Liver (tissue), 9 donors: Measurements from ENCODE around the gene DGKB. TPM values are rescaled to one million over a fixed set of nuclear protein-coding genes. Genes with fewer than 3 reads are reported as not detected.

Experiments used
- DNase-seq: peaks from one replicate; pipeline ENCODE4 v3.0.0-alpha.2; 2017; ENCODE audit warnings: low spot score
- H3K27ac ChIP-seq, 2 donors: one replicate each; pipeline ENCODE4 v1.7.0; 2013; ENCODE audit warnings: inconsistent platforms in 2 of 2, low read length in 2 of 2, control low read depth in 1 of 2, low read depth in 1 of 2, mild to moderate bottlenecking in 1 of 2
- H3K27me3 ChIP-seq, 4 donors: one replicate each; pipeline versions ENCODE4 v1.6.1 to v1.7.0; 2013; ENCODE audit warnings: low read length in 3 of 4, inconsistent platforms in 1 of 4, mild to moderate bottlenecking in 1 of 4, moderate library complexity in 1 of 4; ENCODE audit not compliant: control insufficient read depth in 4 of 4, insufficient read depth in 4 of 4
- H3K36me3 ChIP-seq, 4 donors: one replicate each; pipeline versions ENCODE4 v1.6.1 to v1.7.0; 2013; ENCODE audit warnings: low read length in 3 of 4, mild to moderate bottlenecking in 3 of 4, low read depth in 1 of 4, moderate library complexity in 1 of 4; ENCODE audit not compliant: control insufficient read depth in 4 of 4, insufficient read depth in 3 of 4
- H3K4me1 ChIP-seq, 4 donors: one replicate each; pipeline versions ENCODE4 v1.6.1 to v1.7.0; 2013; ENCODE audit warnings: low read length in 3 of 4, mild to moderate bottlenecking in 3 of 4, moderate library complexity in 1 of 4; ENCODE audit not compliant: control insufficient read depth in 4 of 4, insufficient read depth in 4 of 4
- H3K4me3 ChIP-seq, 3 donors: one replicate each; pipeline versions ENCODE4 v1.6.1 to v1.7.0; 2013; ENCODE audit warnings: low read length in 3 of 3, control low read depth in 1 of 3, low read depth in 1 of 3, mild to moderate bottlenecking in 1 of 3
- H3K9ac ChIP-seq, 2 donors: one replicate each; pipeline ENCODE4 v1.7.0; 2013; ENCODE audit warnings: low read length in 2 of 2, mild to moderate bottlenecking in 2 of 2, moderate library complexity in 2 of 2, control low read depth in 1 of 2, low read depth in 1 of 2
- H3K9me3 ChIP-seq, 4 donors: one replicate each; pipeline versions ENCODE4 v1.6.1 to v1.7.0; 2013; ENCODE audit warnings: low read length in 3 of 4; ENCODE audit not compliant: control insufficient read depth in 4 of 4
- EGR1 ChIP-seq, 2 donors: IDR thresholded peaks; 2 replicates each; pipeline ENCODE4 v1.6.1; 2016 to 2018; ENCODE audit warnings: antibody characterized with exemption in 2 of 2, low read depth in 2 of 2
- FOXA1 ChIP-seq: IDR thresholded peaks from 2 replicates; pipeline ENCODE4 v1.6.1; 2016; ENCODE audit warnings: antibody characterized with exemption
- FOXA2 ChIP-seq: IDR thresholded peaks from 2 replicates; pipeline ENCODE4 v1.6.1; 2016; ENCODE audit warnings: antibody characterized with exemption
- GABPA ChIP-seq, 2 donors: IDR thresholded peaks in 1 of 2; conservative IDR thresholded peaks in 1 of 2; 2 replicates each; pipeline ENCODE4 v1.6.1; 2016; ENCODE audit warnings: antibody characterized with exemption in 2 of 2, mild to moderate bottlenecking in 1 of 2, moderate library complexity in 1 of 2
- HNF4A ChIP-seq, 2 donors: conservative IDR thresholded peaks; 2 replicates each; pipeline ENCODE4 v1.6.1; 2016; ENCODE audit warnings: antibody characterized with exemption in 2 of 2, mild to moderate bottlenecking in 2 of 2
- JUND ChIP-seq, 2 donors: IDR thresholded peaks; 2 replicates each; pipeline ENCODE4 v1.6.1; 2016; ENCODE audit warnings: antibody characterized with exemption in 2 of 2
- NR2F2 ChIP-seq: IDR thresholded peaks from 2 replicates; pipeline ENCODE4 v1.6.1; 2016; ENCODE audit warnings: antibody characterized with exemption
- RAD21 ChIP-seq, 2 donors: IDR thresholded peaks; 2 replicates each; pipeline ENCODE4 v1.6.1; 2016; ENCODE audit warnings: antibody characterized with exemption in 2 of 2, mild to moderate bottlenecking in 2 of 2
- SP1 ChIP-seq: IDR thresholded peaks from 2 replicates; pipeline ENCODE4 v1.6.1; 2018; ENCODE audit warnings: antibody characterized with exemption, mild to moderate bottlenecking
- TAF1 ChIP-seq: conservative IDR thresholded peaks from 2 replicates; pipeline ENCODE4 v1.6.1; 2016; ENCODE audit warnings: antibody characterized with exemption, mild to moderate bottlenecking
- YY1 ChIP-seq: IDR thresholded peaks from 2 replicates; pipeline ENCODE4 v1.6.1; 2016; ENCODE audit warnings: antibody characterized with exemption, mild to moderate bottlenecking
- polyA plus RNA-seq, 2 donors: library from polyadenylated mRNA; stranded (reverse) in 1 of 2; unstranded in 1 of 2; fragments of 200-250 nt in 1 of 2; fragments of >200 nt in 1 of 2; fragmentation: Nextera tagmentation in 1 of 2; extraction: Ambion mirVana in 1 of 2; gene quantifications; one replicate each; pipeline versions ENCODE4 v1.2.1 to v1.2.3, GENCODE V29; 2013 to 2015
- total RNA-seq, 2 donors: library from RNA; depleted of rRNA; stranded (reverse); fragments of >200 nt; gene quantifications; one replicate each; pipeline ENCODE4 v1.2.3, GENCODE V29; 2014
- TF ChIP-seq, protein P1 (sequence below): fragments of 150-350 bp; IDR thresholded peaks from 2 replicates; pipeline ENCODE4 v1.5.1; 2017; ENCODE audit warnings: improper control_type of control experiment, low read depth, low read length; ENCODE audit not compliant: missing input control
- TF ChIP-seq, protein P2 (sequence below): IDR thresholded peaks from 2 replicates; pipeline ENCODE4 v1.6.1; 2016; ENCODE audit warnings: antibody characterized with exemption, mild to moderate bottlenecking
- TF ChIP-seq, protein P3 (sequence below): IDR thresholded peaks from 2 replicates; pipeline ENCODE4 v1.6.1; 2016; ENCODE audit warnings: antibody characterized with exemption
- TF ChIP-seq, protein P4 (sequence below): IDR thresholded peaks from 2 replicates; pipeline ENCODE4 v1.6.1; 2016; ENCODE audit warnings: antibody characterized with exemption
- TF ChIP-seq, protein P5 (sequence below): IDR thresholded peaks from 2 replicates; pipeline ENCODE4 v1.6.1; 2016; ENCODE audit warnings: antibody characterized with exemption
- donor health status: healthy.
- donor health status: healthy.
- donor health status: healthy.
- donor health status: healthy.
- donor health status: healthy.

The DGKB gene
- total and polyA plus RNA-seq, 4 donors = 0.09 to 0.42 TPM; not detected in 2

DNA sequence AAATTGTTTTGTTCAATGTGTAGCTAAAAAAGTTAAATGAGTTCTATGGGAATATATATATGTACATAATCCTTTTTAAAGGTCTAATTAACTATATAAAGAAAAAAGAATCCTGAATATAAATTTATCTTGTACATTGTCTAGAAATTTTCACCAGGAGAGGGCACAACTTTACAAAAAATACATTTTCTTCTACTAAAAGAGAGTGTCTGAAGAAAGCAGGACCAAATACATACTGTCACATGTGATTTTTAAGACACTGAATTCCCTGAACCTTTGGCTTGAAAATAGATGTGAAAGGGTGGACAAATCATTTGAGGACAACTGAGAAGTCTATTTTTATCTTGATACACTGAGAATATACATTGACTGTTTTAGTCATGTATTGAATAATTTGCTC lies 204.3 kb downstream of the DGKB start:
- TF ChIP-seq RAD21 (IDR thresholded peaks at IDR 0.05) = peak in 1 of 2 donors; percentile 26
- TF ChIP-seq YY1 = no peak
- Histone ChIP-seq H3K27me3 (no peaks in the 10 kb centered on the region), H3K9me3 (no peaks in the 10 kb centered on the region), H3K4me1 (no peaks in the 10 kb centered on the region), H3K9ac (no peak overlapping the region), H3K36me3 (no peaks in the 10 kb centered on the region), H3K27ac (no peak overlapping the region), H3K4me3 (no peak overlapping the region)
- DNase-seq = no peak

DNA sequence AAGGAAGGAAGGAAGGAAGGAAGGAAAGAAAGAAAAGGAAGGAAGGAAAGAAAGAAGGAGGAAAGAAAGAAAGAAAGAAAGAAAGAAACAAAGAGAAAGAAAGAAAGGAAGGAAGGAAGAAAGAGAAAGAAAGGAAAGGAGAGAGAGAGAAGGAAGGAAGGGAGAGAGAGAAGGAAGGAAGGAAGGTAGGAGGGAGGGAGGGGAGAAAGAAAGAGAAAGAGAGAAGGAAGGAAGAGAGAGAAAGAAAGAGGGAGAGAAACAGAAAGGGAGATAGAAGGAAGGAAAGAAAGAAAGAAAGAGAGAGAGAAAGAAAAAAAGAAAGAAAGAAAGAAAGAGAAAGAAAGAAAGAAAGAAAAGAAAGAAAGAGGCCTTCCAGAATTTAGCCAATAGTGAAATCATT lies 204.9 kb downstream of the DGKB start:
- Histone ChIP-seq H3K9me3 (no peaks in the 10 kb centered on the region), H3K27ac (no peak overlapping the region), H3K9ac (no peak overlapping the region), H3K36me3 (no peaks in the 10 kb centered on the region), H3K4me1 (no peaks in the 10 kb centered on the region), H3K27me3 (no peaks in the 10 kb centered on the region), H3K4me3 (no peak overlapping the region)
- no peak for DNase-seq
- no peak for TF ChIP-seq SP1
- TF ChIP-seq FOXA2 = no peak
- no peak for TF ChIP-seq TAF1
- no peak for TF ChIP-seq RAD21 (IDR thresholded peaks at IDR 0.05)
- TF ChIP-seq, protein P1, sequence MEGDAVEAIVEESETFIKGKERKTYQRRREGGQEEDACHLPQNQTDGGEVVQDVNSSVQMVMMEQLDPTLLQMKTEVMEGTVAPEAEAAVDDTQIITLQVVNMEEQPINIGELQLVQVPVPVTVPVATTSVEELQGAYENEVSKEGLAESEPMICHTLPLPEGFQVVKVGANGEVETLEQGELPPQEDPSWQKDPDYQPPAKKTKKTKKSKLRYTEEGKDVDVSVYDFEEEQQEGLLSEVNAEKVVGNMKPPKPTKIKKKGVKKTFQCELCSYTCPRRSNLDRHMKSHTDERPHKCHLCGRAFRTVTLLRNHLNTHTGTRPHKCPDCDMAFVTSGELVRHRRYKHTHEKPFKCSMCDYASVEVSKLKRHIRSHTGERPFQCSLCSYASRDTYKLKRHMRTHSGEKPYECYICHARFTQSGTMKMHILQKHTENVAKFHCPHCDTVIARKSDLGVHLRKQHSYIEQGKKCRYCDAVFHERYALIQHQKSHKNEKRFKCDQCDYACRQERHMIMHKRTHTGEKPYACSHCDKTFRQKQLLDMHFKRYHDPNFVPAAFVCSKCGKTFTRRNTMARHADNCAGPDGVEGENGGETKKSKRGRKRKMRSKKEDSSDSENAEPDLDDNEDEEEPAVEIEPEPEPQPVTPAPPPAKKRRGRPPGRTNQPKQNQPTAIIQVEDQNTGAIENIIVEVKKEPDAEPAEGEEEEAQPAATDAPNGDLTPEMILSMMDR = no peak
- TF ChIP-seq, protein P2, sequence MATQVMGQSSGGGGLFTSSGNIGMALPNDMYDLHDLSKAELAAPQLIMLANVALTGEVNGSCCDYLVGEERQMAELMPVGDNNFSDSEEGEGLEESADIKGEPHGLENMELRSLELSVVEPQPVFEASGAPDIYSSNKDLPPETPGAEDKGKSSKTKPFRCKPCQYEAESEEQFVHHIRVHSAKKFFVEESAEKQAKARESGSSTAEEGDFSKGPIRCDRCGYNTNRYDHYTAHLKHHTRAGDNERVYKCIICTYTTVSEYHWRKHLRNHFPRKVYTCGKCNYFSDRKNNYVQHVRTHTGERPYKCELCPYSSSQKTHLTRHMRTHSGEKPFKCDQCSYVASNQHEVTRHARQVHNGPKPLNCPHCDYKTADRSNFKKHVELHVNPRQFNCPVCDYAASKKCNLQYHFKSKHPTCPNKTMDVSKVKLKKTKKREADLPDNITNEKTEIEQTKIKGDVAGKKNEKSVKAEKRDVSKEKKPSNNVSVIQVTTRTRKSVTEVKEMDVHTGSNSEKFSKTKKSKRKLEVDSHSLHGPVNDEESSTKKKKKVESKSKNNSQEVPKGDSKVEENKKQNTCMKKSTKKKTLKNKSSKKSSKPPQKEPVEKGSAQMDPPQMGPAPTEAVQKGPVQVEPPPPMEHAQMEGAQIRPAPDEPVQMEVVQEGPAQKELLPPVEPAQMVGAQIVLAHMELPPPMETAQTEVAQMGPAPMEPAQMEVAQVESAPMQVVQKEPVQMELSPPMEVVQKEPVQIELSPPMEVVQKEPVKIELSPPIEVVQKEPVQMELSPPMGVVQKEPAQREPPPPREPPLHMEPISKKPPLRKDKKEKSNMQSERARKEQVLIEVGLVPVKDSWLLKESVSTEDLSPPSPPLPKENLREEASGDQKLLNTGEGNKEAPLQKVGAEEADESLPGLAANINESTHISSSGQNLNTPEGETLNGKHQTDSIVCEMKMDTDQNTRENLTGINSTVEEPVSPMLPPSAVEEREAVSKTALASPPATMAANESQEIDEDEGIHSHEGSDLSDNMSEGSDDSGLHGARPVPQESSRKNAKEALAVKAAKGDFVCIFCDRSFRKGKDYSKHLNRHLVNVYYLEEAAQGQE = no peak
- TF ChIP-seq JUND (IDR thresholded peaks at IDR 0.05) = no peak
- TF ChIP-seq, protein P3, sequence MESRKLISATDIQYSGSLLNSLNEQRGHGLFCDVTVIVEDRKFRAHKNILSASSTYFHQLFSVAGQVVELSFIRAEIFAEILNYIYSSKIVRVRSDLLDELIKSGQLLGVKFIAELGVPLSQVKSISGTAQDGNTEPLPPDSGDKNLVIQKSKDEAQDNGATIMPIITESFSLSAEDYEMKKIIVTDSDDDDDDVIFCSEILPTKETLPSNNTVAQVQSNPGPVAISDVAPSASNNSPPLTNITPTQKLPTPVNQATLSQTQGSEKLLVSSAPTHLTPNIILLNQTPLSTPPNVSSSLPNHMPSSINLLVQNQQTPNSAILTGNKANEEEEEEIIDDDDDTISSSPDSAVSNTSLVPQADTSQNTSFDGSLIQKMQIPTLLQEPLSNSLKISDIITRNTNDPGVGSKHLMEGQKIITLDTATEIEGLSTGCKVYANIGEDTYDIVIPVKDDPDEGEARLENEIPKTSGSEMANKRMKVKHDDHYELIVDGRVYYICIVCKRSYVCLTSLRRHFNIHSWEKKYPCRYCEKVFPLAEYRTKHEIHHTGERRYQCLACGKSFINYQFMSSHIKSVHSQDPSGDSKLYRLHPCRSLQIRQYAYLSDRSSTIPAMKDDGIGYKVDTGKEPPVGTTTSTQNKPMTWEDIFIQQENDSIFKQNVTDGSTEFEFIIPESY = no peak
- TF ChIP-seq, protein P4, sequence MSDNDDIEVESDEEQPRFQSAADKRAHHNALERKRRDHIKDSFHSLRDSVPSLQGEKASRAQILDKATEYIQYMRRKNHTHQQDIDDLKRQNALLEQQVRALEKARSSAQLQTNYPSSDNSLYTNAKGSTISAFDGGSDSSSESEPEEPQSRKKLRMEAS = no peak
- no peak for TF ChIP-seq EGR1 (IDR thresholded peaks at IDR 0.05; ENCODE audit: low read depth in 2 of 2)
- no peak for TF ChIP-seq YY1
- TF ChIP-seq GABPA (IDR thresholded peaks at IDR 0.05 in 1 of 2, conservative IDR thresholded peaks at IDR 0.05 in 1 of 2) = no peak
- TF ChIP-seq NR2F2 = no peak
- TF ChIP-seq FOXA1 = no peak
- TF ChIP-seq, protein P5, sequence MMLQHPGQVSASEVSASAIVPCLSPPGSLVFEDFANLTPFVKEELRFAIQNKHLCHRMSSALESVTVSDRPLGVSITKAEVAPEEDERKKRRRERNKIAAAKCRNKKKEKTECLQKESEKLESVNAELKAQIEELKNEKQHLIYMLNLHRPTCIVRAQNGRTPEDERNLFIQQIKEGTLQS = no peak
- TF ChIP-seq HNF4A (conservative IDR thresholded peaks at IDR 0.05) = no peak
